Left cardiac atrium (tissue), 4 donors: ENCODE results near the gene CANT1. TPM values are rescaled to one million over a fixed set of nuclear protein-coding genes. Genes with fewer than 3 reads are reported as not detected.

Experiments used
- ATAC-seq, 2 donors: fragments of 200-7000 bp; cut with Tn5 transposase; one replicate each; pipeline ENCODE4 v1.9.1; 2020; ENCODE audit warnings: mild to moderate bottlenecking in 2 of 2, moderate library complexity in 2 of 2
- DNase-seq: peaks from one replicate; pipeline ENCODE4 v3.0.0-alpha.2; 2020
- intact Hi-C, 2 donors: fragments of 100-400 bp; cut with DNase I; formaldehyde crosslinking; loops; one replicate each; pipeline versions ENCODE4 v1.14.1 to v1.15.1; 2022 to 2023
- total RNA-seq, 2 donors: library from RNA; stranded (reverse); fragmentation: NEBNext Ultra II Directional; extraction: Animal tissue kit (Norgen Biotek cat#: 25700); gene quantifications; one replicate each; pipeline ENCODE4 v1.2.1, GENCODE V29; 2021
- donor health status: DM: no; HTN: yes; CAD: no.
- donor health status: DM: no; HTN: yes; CAD: no; lungs with severe emphysema.
- donor health status: DM: yes; HTN: yes; CAD: no.
- donor health status: Dilated cardiomyopathy.

Gene CANT1
- total RNA-seq, 2 donors from 2014 or later, result 30.5 to 33.3 TPM

GRCh38 chr17:79045001-79045729, 35.6 kb upstream of the CANT1 start:
- ATAC-seq (no peak), DNase-seq (no peak)
- intact Hi-C loops, result loop anchor here in 1 of 2 donors (5.0 kb wide), 1 partner anchor 37 kb away; no protein-coding TSS in a partner anchor

DNA sequence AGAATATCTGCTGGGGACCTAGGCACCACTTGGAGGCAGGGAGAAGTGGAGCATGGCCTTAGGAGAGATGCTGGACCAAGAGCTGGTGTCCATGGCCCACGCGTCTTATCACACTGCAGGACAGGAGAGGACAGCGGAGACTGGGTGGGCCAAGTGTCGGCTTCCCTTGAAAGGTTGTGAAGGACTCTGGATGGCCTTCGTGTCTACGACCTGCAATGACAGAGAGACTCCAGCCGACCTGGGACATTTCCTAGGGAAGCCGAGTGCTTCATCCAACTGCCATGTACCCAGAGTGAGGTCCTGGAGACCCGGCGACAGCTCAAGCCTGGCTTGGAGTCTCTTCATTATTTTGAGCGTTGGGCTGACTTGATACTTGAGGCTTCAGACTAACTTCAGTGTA, 34.9 kb upstream of the CANT1 start:
- DNase-seq (no peak), ATAC-seq (no peak)
- intact Hi-C loops, result no loop called here

GRCh38 chr17:79043931-79044320, 34.4 kb upstream of the CANT1 start:
- intact Hi-C loops, result no loop called here
- no peak for DNase-seq

DNA sequence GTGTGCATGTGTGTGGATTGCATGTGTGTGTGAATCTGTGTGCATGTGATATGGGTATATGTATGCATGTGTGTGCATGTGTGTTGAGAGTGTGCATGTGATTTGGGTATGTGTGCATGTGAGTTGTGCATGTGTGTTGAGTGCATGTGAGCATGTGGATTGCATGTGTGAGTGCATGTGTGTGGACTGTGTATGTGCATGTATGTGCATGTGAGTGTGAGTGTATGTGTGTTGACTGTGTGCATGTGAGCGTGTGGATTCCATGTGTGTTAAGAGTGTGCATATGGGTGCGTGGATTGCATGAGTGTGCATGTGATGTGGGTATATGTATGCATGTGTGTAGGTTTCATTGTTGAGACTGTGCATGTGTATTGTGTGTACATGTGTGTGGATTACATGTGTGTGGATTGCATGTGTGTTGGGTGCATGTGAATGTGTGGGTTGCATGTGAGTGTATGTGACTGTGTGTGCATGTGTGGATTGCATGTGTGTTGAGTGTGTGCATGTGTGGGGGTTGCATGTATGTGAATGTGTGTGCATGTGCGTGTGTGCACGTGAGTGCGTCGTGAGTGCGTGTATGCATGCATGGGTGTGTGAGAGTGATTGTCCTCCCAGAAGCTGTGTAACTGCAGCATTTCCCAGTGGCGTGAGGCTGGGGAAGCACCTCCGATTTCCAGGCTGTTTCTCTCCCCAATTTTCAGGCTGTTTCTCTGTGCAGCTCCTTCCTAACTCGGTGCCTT, 33.8 kb upstream of the CANT1 start:
- DNase-seq, result no peak
- no peak for ATAC-seq
- intact Hi-C loops, result no loop called here

More at GRCh38 chr17:79043931-79044320, 34.4 kb upstream of the CANT1 start:
- ATAC-seq, result no peak

DNA sequence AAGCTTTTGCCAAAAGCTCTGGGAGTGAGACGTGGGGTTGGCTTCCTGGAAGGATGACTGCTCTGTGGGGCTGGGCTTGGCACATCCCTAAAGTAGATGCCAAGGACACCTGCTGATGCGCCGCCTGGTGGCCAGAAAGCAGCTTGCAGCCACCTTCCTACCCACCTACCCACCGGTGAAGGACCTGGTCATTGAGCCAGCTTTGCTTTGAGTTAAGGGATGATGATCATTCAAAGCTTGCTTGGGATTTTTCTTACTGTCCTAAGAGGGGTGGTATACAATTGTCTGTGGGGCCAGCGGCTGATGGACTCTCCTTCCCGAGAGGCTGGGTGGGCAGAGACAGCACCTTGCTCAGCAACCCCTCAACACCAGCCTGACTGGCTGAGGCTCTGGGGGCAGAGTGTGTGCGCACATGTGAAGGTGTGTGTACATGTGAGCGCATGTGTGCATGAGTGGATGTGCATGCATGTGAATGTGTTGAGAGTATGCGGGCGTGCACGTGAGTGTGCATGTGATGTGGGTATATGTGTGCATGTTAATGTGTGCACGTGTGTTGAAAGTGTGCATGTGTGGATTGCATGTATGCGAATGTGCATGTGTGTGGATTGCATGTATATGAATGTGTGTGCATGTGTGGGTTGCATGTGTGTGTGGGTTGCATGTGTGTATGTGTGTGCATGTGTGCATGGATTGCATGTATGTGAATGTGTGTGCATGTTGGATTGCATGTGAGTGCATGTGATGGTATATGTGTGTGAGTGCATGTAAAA, 33.0 kb upstream of the CANT1 start:
- ATAC-seq (peak; percentile 21 to 25), DNase-seq (peak; percentile 76)
- intact Hi-C loops, result no loop called here

- intact Hi-C loops, result no loop called here
- DNase-seq, result no peak
- ATAC-seq, result no peak
Measured at GRCh38 chr17:79041723-79042420, 32.3 kb upstream of the CANT1 start.

- intact Hi-C loops, result no loop called here
- DNase-seq (no peak), ATAC-seq (no peak)
Measured at GRCh38 chr17:79041041-79041570, 31.5 kb upstream of the CANT1 start.

- DNase-seq (no peak), ATAC-seq (no peak)
- intact Hi-C loops, result no loop called here
Measured at GRCh38 chr17:79039886-79040285, 30.3 kb upstream of the CANT1 start.

DNA sequence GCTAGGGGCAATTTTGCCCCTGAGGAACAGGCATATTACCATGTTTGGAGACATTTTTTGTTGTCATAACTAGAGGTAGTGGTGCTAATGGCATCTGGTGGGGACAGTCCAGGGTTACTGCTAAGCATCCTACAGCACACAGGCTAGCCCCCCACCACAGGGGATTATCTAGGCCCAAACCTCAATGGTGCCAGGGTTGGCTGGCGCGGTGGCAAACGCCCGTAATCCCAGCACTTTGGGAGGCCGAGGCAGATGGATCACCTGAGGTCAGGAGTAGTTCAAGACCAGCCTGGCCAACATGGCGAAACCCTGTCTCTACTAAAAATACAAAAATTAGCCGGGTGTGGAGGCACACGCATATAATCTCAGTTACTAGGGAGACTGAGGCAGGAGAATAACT, 29.6 kb upstream of the CANT1 start:
- ATAC-seq (no peak), DNase-seq (no peak)
- intact Hi-C loops, result no loop called here

DNA sequence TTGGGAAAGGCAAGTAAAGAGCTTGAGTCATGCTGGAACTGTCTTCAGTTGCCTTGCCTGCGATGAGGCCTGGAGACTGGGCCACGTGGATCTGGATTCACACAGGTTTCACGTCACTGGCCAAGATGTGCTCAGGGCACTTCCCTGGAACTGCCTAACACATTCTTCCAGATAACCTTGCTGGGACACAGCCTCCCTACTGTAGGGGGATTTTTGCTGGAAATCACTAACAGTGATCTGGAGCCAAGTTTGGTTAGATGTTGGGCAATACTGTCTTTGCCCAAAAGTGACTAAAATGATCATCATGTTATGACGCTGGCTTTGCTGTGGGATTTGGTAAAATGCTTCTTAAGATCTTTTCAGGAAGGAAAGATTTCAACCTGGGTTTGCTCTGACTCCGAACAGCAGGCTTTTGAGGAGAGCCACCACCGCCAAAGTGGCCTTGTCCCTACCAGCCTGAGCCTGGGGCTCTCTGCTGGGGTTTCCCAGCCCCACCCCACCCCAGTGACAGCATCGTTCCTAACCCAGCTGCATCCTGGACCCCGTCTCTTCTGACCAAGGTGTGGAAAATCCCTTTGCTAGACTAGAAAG, 29.1 kb upstream of the CANT1 start:
- intact Hi-C loops, result no loop called here
- DNase-seq, result peak; percentile 80

GRCh38 chr17:79036596-79036995, 27.0 kb upstream of the CANT1 start:
- DNase-seq (no peak), ATAC-seq (peak; percentile 34 to 57)
- intact Hi-C loops, result no loop called here

More for the DNA sequence above, 29.1 kb upstream of the CANT1 start:
- peak; percentile 67 to 75 for ATAC-seq

DNA sequence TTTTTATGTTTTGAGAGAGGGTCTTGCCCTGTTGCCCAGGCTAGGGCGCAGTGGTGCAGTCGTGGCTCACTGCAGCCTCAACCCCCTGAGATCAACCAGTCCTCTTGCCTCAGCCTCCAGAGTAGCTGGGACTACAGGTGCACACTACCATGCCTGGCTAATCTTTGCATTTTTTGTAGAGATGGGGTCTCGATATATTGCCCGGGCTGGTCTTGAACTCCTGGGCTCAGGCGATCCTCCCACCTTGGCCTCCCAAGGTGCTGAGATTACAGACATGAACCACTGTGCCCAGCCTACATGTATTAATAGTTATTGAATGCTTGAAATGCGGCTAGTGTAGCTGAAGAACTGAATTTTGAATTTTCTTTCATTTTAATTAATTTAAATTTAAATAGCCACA, 26.6 kb upstream of the CANT1 start:
- no peak for ATAC-seq
- intact Hi-C loops, result no loop called here
- DNase-seq, result no peak

- intact Hi-C loops, result no loop called here
- no peak for ATAC-seq
- DNase-seq, result no peak
Measured at GRCh38 chr17:79035686-79036085, 26.1 kb upstream of the CANT1 start.

GRCh38 chr17:79034931-79035485, 25.4 kb upstream of the CANT1 start:
- DNase-seq, result no peak
- intact Hi-C loops, result no loop called here
- ATAC-seq, result no peak

GRCh38 chr17:79033741-79034501, 24.4 kb upstream of the CANT1 start:
- intact Hi-C loops, result no loop called here
- peak; percentile 48 to 69 for ATAC-seq

GRCh38 chr17:79033046-79033616, 23.6 kb upstream of the CANT1 start:
- intact Hi-C loops, result no loop called here
- DNase-seq, result no peak
- ATAC-seq, result no peak

More at GRCh38 chr17:79033741-79034501, 24.4 kb upstream of the CANT1 start:
- DNase-seq, result peak; percentile 68
